ENCODE measurements around the gene TOP1.

TOP1 gene

GRCh38 chr20:41137614-41138474, 109.2 kb downstream of the TOP1 start:
- peaks cover 68% of the 10 kb centered on the region for H3K4me1 Mint-ChIP-seq
- ATAC-seq (replicated peaks; ENCODE audit: extremely low read depth, poor library complexity, severe bottlenecking): peak; percentile 14
- H3K9me3 Mint-ChIP-seq: no peaks in the 10 kb centered on the region

GRCh38 chr20:41138475-41139226, 110.0 kb downstream of the TOP1 start:
- DNase-seq (ENCODE audit: low spot score in 2 of 2) (peak in 1 of 2 donors; percentile 35), ATAC-seq (replicated peaks; ENCODE audit: extremely low read depth, poor library complexity, severe bottlenecking) (peak; percentile 31)
- peak overlapping the region; percentile 91 for H3K4me3 Mint-ChIP-seq
- H3K9me3 Mint-ChIP-seq: no peaks in the 10 kb centered on the region
- H3K4me1 Mint-ChIP-seq: peaks cover 76% of the 10 kb centered on the region
- H3K27me3 Mint-ChIP-seq: no peaks in the 10 kb centered on the region
- peaks cover 16% of the 10 kb centered on the region for H3K36me3 Mint-ChIP-seq (ENCODE audit: insufficient read depth)
- peak overlapping the region; percentile 93 for H3K27ac Mint-ChIP-seq (ENCODE audit: low read depth)

More at GRCh38 chr20:41137614-41138474, 109.2 kb downstream of the TOP1 start:
- Mint-ChIP-seq H3K27me3 (no peaks in the 10 kb centered on the region), H3K4me3 (peak overlapping the region; percentile 91), H3K36me3 (ENCODE audit: insufficient read depth) (peaks cover 12% of the 10 kb centered on the region), H3K27ac (ENCODE audit: low read depth) (peak overlapping the region; percentile 93)
- DNase-seq (ENCODE audit: low spot score in 2 of 2): peak; percentile 56 to 57

GRCh38 chr20:41139227-41140093, 110.8 kb downstream of the TOP1 start:
- H3K4me3 Mint-ChIP-seq: peak overlapping the region; percentile 91
- peaks cover 16% of the 10 kb centered on the region for H3K36me3 Mint-ChIP-seq (ENCODE audit: insufficient read depth)
- H3K27me3 Mint-ChIP-seq: no peaks in the 10 kb centered on the region
- H3K9me3 Mint-ChIP-seq: no peaks in the 10 kb centered on the region
- DNase-seq (ENCODE audit: low spot score in 2 of 2) (no peak), ATAC-seq (replicated peaks; ENCODE audit: extremely low read depth, poor library complexity, severe bottlenecking) (no peak)
- H3K27ac Mint-ChIP-seq (ENCODE audit: low read depth): peak overlapping the region; percentile 93
- H3K4me1 Mint-ChIP-seq: peaks cover 84% of the 10 kb centered on the region

- H3K4me1 Mint-ChIP-seq: peaks cover 86% of the 10 kb centered on the region
- H3K4me3 Mint-ChIP-seq: peak overlapping the region; percentile 91
- DNase-seq (ENCODE audit: low spot score in 2 of 2) (no peak), ATAC-seq (replicated peaks; ENCODE audit: extremely low read depth, poor library complexity, severe bottlenecking) (no peak)
- no peaks in the 10 kb centered on the region for H3K27me3 Mint-ChIP-seq
- peak overlapping the region; percentile 93 for H3K27ac Mint-ChIP-seq (ENCODE audit: low read depth)
- no peaks in the 10 kb centered on the region for H3K9me3 Mint-ChIP-seq
- H3K36me3 Mint-ChIP-seq (ENCODE audit: insufficient read depth): peaks cover 16% of the 10 kb centered on the region
Measured at GRCh38 chr20:41140226-41141133, 111.9 kb downstream of the TOP1 start.

- Mint-ChIP-seq H3K9me3 (no peaks in the 10 kb centered on the region), H3K4me3 (peak overlapping the region; percentile 91), H3K36me3 (ENCODE audit: insufficient read depth) (peaks cover 16% of the 10 kb centered on the region), H3K27me3 (no peaks in the 10 kb centered on the region), H3K4me1 (peaks cover 86% of the 10 kb centered on the region), H3K27ac (ENCODE audit: low read depth) (peak overlapping the region; percentile 93)
- DNase-seq (ENCODE audit: low spot score in 2 of 2) (no peak), ATAC-seq (replicated peaks; ENCODE audit: extremely low read depth, poor library complexity, severe bottlenecking) (no peak)
Measured at GRCh38 chr20:41141153-41141815, 112.7 kb downstream of the TOP1 start.

GRCh38 chr20:41142245-41142644, 113.6 kb downstream of the TOP1 start:
- H3K9me3 Mint-ChIP-seq: no peaks in the 10 kb centered on the region
- DNase-seq (ENCODE audit: low spot score in 2 of 2) (no peak), ATAC-seq (replicated peaks; ENCODE audit: extremely low read depth, poor library complexity, severe bottlenecking) (no peak)
- peaks cover 14% of the 10 kb centered on the region for H3K36me3 Mint-ChIP-seq (ENCODE audit: insufficient read depth)
- H3K4me1 Mint-ChIP-seq: peaks cover 92% of the 10 kb centered on the region
- H3K27me3 Mint-ChIP-seq: no peaks in the 10 kb centered on the region
- H3K27ac Mint-ChIP-seq (ENCODE audit: low read depth): peak overlapping the region; percentile 93
- peak overlapping the region; percentile 91 for H3K4me3 Mint-ChIP-seq

- Mint-ChIP-seq H3K27me3 (no peaks in the 10 kb centered on the region), H3K4me3 (peak overlapping the region; percentile 91), H3K9me3 (no peaks in the 10 kb centered on the region), H3K36me3 (ENCODE audit: insufficient read depth) (peaks cover 16% of the 10 kb centered on the region), H3K4me1 (peaks cover 96% of the 10 kb centered on the region), H3K27ac (ENCODE audit: low read depth) (peak overlapping the region; percentile 93)
- no peak for DNase-seq (ENCODE audit: low spot score in 2 of 2)
- ATAC-seq (replicated peaks; ENCODE audit: extremely low read depth, poor library complexity, severe bottlenecking): peak; percentile 64
Measured at GRCh38 chr20:41142919-41143318, 114.3 kb downstream of the TOP1 start.

GRCh38 chr20:41143354-41143753, 114.7 kb downstream of the TOP1 start:
- Mint-ChIP-seq H3K4me1 (peaks cover 98% of the 10 kb centered on the region), H3K27ac (ENCODE audit: low read depth) (peak overlapping the region; percentile 93), H3K4me3 (peak overlapping the region; percentile 91), H3K36me3 (ENCODE audit: insufficient read depth) (peaks cover 16% of the 10 kb centered on the region), H3K9me3 (no peaks in the 10 kb centered on the region), H3K27me3 (no peaks in the 10 kb centered on the region)
- DNase-seq (ENCODE audit: low spot score in 2 of 2) (no peak), ATAC-seq (replicated peaks; ENCODE audit: extremely low read depth, poor library complexity, severe bottlenecking) (no peak)

- Mint-ChIP-seq H3K4me1 (peaks cover 97% of the 10 kb centered on the region), H3K9me3 (no peaks in the 10 kb centered on the region), H3K36me3 (ENCODE audit: insufficient read depth) (peaks cover 7% of the 10 kb centered on the region), H3K27ac (ENCODE audit: low read depth) (peak overlapping the region; percentile 80), H3K4me3 (peak overlapping the region; percentile 91), H3K27me3 (no peaks in the 10 kb centered on the region)
- DNase-seq (ENCODE audit: low spot score in 2 of 2) (no peak), ATAC-seq (replicated peaks; ENCODE audit: extremely low read depth, poor library complexity, severe bottlenecking) (no peak)
Measured at GRCh38 chr20:41145317-41145716, 116.7 kb downstream of the TOP1 start.

- Mint-ChIP-seq H3K4me3 (peak overlapping the region; percentile 91), H3K27ac (ENCODE audit: low read depth) (peak overlapping the region; percentile 80), H3K9me3 (no peaks in the 10 kb centered on the region), H3K4me1 (peaks cover 97% of the 10 kb centered on the region), H3K27me3 (no peaks in the 10 kb centered on the region), H3K36me3 (ENCODE audit: insufficient read depth) (peaks cover 7% of the 10 kb centered on the region)
- DNase-seq (ENCODE audit: low spot score in 2 of 2) (no peak), ATAC-seq (replicated peaks; ENCODE audit: extremely low read depth, poor library complexity, severe bottlenecking) (no peak)
Measured at GRCh38 chr20:41145821-41146620, 117.4 kb downstream of the TOP1 start.

All from central memory CD8-positive, alpha-beta T cell (primary cell).